Heart left ventricle (tissue), 16 donors: ENCODE results near the gene RAVER1. TPM values are rescaled to one million over a fixed set of nuclear protein-coding genes. Genes with fewer than 3 reads are reported as not detected.

ENCODE experiments used
- ATAC-seq, 4 donors: fragments of 200-7000 bp; cut with Tn5 transposase; one replicate each; pipeline ENCODE4 v1.9.1; 2020 to 2022; ENCODE audit warnings: moderate library complexity in 4 of 4, mild to moderate bottlenecking in 3 of 4, moderate number of reproducible peaks in 1 of 4
- DNase-seq, 5 donors: peaks; one replicate each; pipeline ENCODE4 v3.0.0-alpha.2; 2020
- H3K27ac ChIP-seq, 12 donors: fragments of 200-600 bp; sonication (generic) in 4 of 12; one replicate each; pipeline versions ENCODE4 v1.5.0 to v1.8.0; 2016 to 2022; ENCODE audit warnings: mild to moderate bottlenecking in 2 of 12
- H3K27me3 ChIP-seq, 9 donors: fragments of 200-600 bp; sonication (generic) in 2 of 9; one replicate each; pipeline versions ENCODE4 v1.5.1 to v1.8.0; 2016 to 2022; ENCODE audit warnings: mild to moderate bottlenecking in 3 of 9
- H3K36me3 ChIP-seq, 9 donors: fragments of 200-600 bp; sonication (generic) in 2 of 9; one replicate each; pipeline versions ENCODE4 v1.5.0 to v1.8.0; 2018 to 2022; ENCODE audit warnings: mild to moderate bottlenecking in 2 of 9
- H3K4me1 ChIP-seq, 12 donors: fragments of 200-600 bp; sonication (generic) in 4 of 12; one replicate each; pipeline versions ENCODE4 v1.5.0 to v1.8.0; 2016 to 2022; ENCODE audit warnings: mild to moderate bottlenecking in 3 of 12
- H3K4me3 ChIP-seq, 12 donors: fragments of 200-600 bp; sonication (generic) in 4 of 12; one replicate each; pipeline versions ENCODE4 v1.5.0 to v1.8.0; 2017 to 2022; ENCODE audit warnings: mild to moderate bottlenecking in 9 of 12, moderate library complexity in 4 of 12
- H3K9me3 ChIP-seq, 12 donors: fragments of 200-600 bp; sonication (generic) in 4 of 12; one replicate each; pipeline versions ENCODE4 v1.5.0 to v1.8.0; 2016 to 2022; ENCODE audit warnings: mild to moderate bottlenecking in 1 of 12
- CTCF ChIP-seq, 12 donors: fragments of 200-600 bp; sonication (generic) in 4 of 12; IDR thresholded peaks; one replicate each; pipeline versions ENCODE4 v1.5.0 to v1.8.0; 2018 to 2022; ENCODE audit warnings: antibody characterized with exemption in 12 of 12, mild to moderate bottlenecking in 5 of 12
- POLR2A ChIP-seq, 2 donors: fragments of 450-650 bp; IDR thresholded peaks; one replicate each; pipeline ENCODE4 v1.6.1; 2017; ENCODE audit warnings: antibody characterized with exemption in 2 of 2, mild to moderate bottlenecking in 2 of 2, moderate library complexity in 2 of 2
- WGBS, 4 donors: extraction: QIAGEN DNeasy Blood & Tissue Kit in 2 of 4; methylation state at CpG; one replicate each; pipeline versions ENCODE4 v1.1.5 to v1.1.7; 2013 to 2018; 5-methylcytosine and 5-hydroxymethylcytosine counted together
- intact Hi-C, 10 donors: fragments of 100-400 bp; cut with DNase I; formaldehyde crosslinking; loops; one replicate each; pipeline versions ENCODE4 v1.11.1 to v1.14.2; 2022
- polyA plus RNA-seq, 2 donors: library from polyadenylated mRNA; stranded (reverse); fragments of 200-250 nt; gene quantifications; one replicate each; pipeline ENCODE4 v1.2.3, GENCODE V29; 2013
- total RNA-seq, 9 donors: library from RNA; depleted of rRNA in 2 of 9; stranded (reverse); fragments of >200 nt in 2 of 9; fragmentation: NEBNext Ultra II Directional in 3 of 9; extraction: Animal tissue kit (Norgen Biotek cat#: 25700) in 3 of 9; gene quantifications; one replicate each; pipeline versions ENCODE4 v1.1.0 to v1.2.4, GENCODE V29; 2016 to 2023
- donor health status: ischemic (EF 13 %, LVEDD 7.1; RV severe dilation, severe dysfunction).
- donor health status: healthy with polysubstance abuse.
- donor health status: DM: no; HTN: yes; CAD: no.
- donor health status: DM: no; HTN: no; CAD: no.
- donor health status: ischemic (EF 25% LVEDD 6.9; RV normal size, moderate dysfunction).
- donor health status: ischemic (EF 25% LVEDD 5.7; RV mildly dilated, moderate dysfunction).
- donor health status: healthy.
- donor health status: DM: yes; HTN: yes; CAD: no.
- donor health status: ischemic (EF 35%, LVEDD 5.7; RV mildly dilated, moderate dysfunction).
- donor health status: nonischemic (EF 11% LVEDD 7.7; RV severe dilation, severe dysfunction).
- donor health status: DM: yes; HTN: yes; CAD: no.
- donor health status: PGD.
- donor health status: ischemic (EF 29% LVEDD 5.4; RV normal size, mild dysfunction).
- donor health status: nonischemic (EF 23%, LVEDD 6.1; RV moderate dilation, normal function).

RAVER1 gene
- total and polyA plus RNA-seq, 11 donors: 5.9 to 22.5 (median 14.0) TPM

GRCh38 chr19:10295305-10295846 lies 38.0 kb downstream of the RAVER1 start:
- H3K27me3 ChIP-seq: peaks cover 36 to 97% (median 67%) of the 10 kb centered on the region in 9 donors
- no peak overlapping the region for H3K27ac ChIP-seq
- H3K4me3 ChIP-seq: peak overlapping the region in 10 of 12 donors; percentile 9 to 51 (median 27)
- WGBS, 4 donors: 1 to 4% (median 2%) methylated on average over 18 to 48 of the region's 48 CpGs
- H3K9me3 ChIP-seq: no peaks in the 10 kb centered on the region
- ATAC-seq (peak in 1 of 4 donors; percentile 3), DNase-seq (peak in 2 of 5 donors; percentile 37 to 68)
- intact Hi-C loops: no loop called here
- TF ChIP-seq CTCF (IDR thresholded peaks at IDR 0.05): peak in 1 of 12 donors; percentile 20
- no peak for TF ChIP-seq POLR2A (IDR thresholded peaks at IDR 0.05)
- H3K36me3 ChIP-seq: no peaks in the 10 kb centered on the region
- peaks cover 10 to 61% (median 28%) of the 10 kb centered on the region in 12 donors for H3K4me1 ChIP-seq

GRCh38 chr19:10294368-10294697 lies 39.0 kb downstream of the RAVER1 start:
- Histone ChIP-seq H3K4me3 (peak overlapping the region in 1 of 12 donors; percentile 10), H3K9me3 (no peaks in the 10 kb centered on the region), H3K27me3 (peaks cover 36 to 98% (median 75%) of the 10 kb centered on the region in 9 donors), H3K36me3 (no peaks in the 10 kb centered on the region), H3K4me1 (peaks cover 10 to 64% (median 36%) of the 10 kb centered on the region in 12 donors), H3K27ac (no peak overlapping the region)
- intact Hi-C loops: no loop called here
- DNase-seq (peak in 1 of 5 donors; percentile 27), ATAC-seq (no peak)
- 10 to 23% (median 19%) methylated on average over 13 to 25 of the region's 25 CpGs for WGBS, 4 donors
- TF ChIP-seq CTCF (IDR thresholded peaks at IDR 0.05) (peak in 1 of 12 donors; percentile 8), POLR2A (IDR thresholded peaks at IDR 0.05) (no peak)

GRCh38 chr19:10293637-10294367 lies 39.5 kb downstream of the RAVER1 start:
- H3K4me1 ChIP-seq: peaks cover 10 to 69% (median 41%) of the 10 kb centered on the region in 12 donors
- no peak overlapping the region for H3K27ac ChIP-seq
- intact Hi-C loops: no loop called here
- 21 to 32% (median 27%) methylated on average over 29 to 49 of the region's 49 CpGs for WGBS, 4 donors
- no peaks in the 10 kb centered on the region for H3K9me3 ChIP-seq
- ATAC-seq (no peak), DNase-seq (no peak)
- TF ChIP-seq POLR2A (IDR thresholded peaks at IDR 0.05) (no peak), CTCF (IDR thresholded peaks at IDR 0.05) (no peak)
- H3K4me3 ChIP-seq: peak overlapping the region in 1 of 12 donors; percentile 10
- H3K27me3 ChIP-seq: peaks cover 36 to 98% (median 80%) of the 10 kb centered on the region in 9 donors
- H3K36me3 ChIP-seq: no peaks in the 10 kb centered on the region

GRCh38 chr19:10292789-10293636 lies 40.3 kb downstream of the RAVER1 start:
- Histone ChIP-seq H3K4me1 (peaks cover 10 to 77% (median 47%) of the 10 kb centered on the region in 12 donors), H3K27me3 (peaks cover 43 to 98% (median 88%) of the 10 kb centered on the region in 9 donors), H3K9me3 (no peaks in the 10 kb centered on the region), H3K36me3 (no peaks in the 10 kb centered on the region), H3K4me3 (peak overlapping the region; percentile 1 to 60 (median 43)), H3K27ac (no peak overlapping the region)
- ATAC-seq (no peak), DNase-seq (no peak)
- TF ChIP-seq CTCF (IDR thresholded peaks at IDR 0.05) (no peak), POLR2A (IDR thresholded peaks at IDR 0.05) (no peak)
- intact Hi-C loops: no loop called here
- WGBS, 4 donors: 15 to 24% (median 19%) methylated on average over 50 to 56 of the region's 56 CpGs
